ENCODE data around the gene SEMA5A.

DNA sequence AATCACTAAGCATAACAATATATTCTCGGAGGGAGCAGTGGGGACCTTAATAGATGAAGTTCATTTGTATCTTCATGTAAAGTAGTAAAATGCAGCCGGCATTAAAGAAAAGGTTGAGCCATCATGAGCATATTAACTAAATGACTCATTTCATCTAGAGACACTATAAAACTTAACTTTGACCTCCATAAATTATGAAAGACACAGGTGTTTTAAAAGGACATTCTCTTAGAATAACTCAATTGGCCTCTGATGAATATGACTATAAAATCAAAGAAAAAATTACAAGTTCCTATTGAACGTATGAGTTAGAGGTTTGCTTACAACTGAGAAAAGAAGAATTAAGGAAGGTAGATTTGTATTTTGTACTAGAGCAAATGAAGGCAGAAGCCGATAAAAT, 220.3 kb downstream of the SEMA5A start:
- TF ChIP-seq, protein P1, sequence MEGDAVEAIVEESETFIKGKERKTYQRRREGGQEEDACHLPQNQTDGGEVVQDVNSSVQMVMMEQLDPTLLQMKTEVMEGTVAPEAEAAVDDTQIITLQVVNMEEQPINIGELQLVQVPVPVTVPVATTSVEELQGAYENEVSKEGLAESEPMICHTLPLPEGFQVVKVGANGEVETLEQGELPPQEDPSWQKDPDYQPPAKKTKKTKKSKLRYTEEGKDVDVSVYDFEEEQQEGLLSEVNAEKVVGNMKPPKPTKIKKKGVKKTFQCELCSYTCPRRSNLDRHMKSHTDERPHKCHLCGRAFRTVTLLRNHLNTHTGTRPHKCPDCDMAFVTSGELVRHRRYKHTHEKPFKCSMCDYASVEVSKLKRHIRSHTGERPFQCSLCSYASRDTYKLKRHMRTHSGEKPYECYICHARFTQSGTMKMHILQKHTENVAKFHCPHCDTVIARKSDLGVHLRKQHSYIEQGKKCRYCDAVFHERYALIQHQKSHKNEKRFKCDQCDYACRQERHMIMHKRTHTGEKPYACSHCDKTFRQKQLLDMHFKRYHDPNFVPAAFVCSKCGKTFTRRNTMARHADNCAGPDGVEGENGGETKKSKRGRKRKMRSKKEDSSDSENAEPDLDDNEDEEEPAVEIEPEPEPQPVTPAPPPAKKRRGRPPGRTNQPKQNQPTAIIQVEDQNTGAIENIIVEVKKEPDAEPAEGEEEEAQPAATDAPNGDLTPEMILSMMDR (IDR thresholded peaks at IDR 0.05) = no peak
- TF ChIP-seq POLR2A (IDR thresholded peaks at IDR 0.05) = no peak

All from uterus (tissue), 2 donors.